HG03521 (cell line): Measurements from ENCODE around the gene PRKG1.

Source experiments
- ATAC-seq: cut with Tn5 transposase; IDR thresholded peaks from one replicate; pipeline ENCODE4 v1.9.1; 2021; ENCODE audit warnings: mild to moderate bottlenecking, moderate library complexity; ENCODE audit not compliant: unreplicated experiment

The PRKG1 gene

GRCh38 chr10:51630640-51631005 lies 556.3 kb downstream of the PRKG1 start:
- no peak for ATAC-seq

DNA sequence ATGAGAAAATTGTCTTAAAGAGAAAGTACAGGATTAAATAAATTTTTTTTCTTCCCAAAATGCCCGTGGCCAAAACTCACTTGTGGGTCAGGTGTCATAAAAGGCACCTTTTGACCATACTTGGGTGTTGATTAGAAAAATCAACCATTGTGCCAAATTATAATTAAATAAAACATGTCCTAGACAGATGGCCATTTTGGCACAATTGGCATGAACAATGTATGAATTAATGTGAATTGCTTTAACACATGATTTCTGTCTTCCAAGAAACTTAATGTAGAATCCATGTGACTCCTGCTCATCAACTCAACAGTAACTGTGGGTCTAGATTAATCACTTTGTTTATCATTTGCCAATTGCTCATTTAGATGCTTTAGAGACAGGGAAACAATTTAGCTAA lies 561.1 kb downstream of the PRKG1 start:
- no peak for ATAC-seq

DNA sequence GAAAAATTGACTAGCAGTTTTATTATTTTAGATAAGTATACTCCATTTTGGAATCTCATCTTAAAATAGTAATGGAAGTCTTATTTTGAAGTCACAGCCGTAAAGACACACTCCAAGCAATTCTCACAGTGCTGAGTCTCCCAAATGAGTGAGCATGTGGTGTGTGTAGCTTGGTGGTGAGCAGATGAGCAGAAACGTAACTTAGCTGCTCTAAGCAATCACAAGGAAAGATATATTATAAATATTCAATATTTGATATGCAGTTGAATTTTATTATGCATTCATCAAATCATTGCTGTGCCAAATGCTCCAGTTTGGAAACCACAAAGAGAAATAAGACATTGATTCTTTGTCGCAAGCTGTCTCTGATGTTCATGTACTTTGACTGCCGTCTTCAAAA lies 563.9 kb downstream of the PRKG1 start:
- ATAC-seq = no peak

- no peak for ATAC-seq
These were observed 564.5 kb downstream of the PRKG1 start for GRCh38 chr10:51638737-51639136.

DNA sequence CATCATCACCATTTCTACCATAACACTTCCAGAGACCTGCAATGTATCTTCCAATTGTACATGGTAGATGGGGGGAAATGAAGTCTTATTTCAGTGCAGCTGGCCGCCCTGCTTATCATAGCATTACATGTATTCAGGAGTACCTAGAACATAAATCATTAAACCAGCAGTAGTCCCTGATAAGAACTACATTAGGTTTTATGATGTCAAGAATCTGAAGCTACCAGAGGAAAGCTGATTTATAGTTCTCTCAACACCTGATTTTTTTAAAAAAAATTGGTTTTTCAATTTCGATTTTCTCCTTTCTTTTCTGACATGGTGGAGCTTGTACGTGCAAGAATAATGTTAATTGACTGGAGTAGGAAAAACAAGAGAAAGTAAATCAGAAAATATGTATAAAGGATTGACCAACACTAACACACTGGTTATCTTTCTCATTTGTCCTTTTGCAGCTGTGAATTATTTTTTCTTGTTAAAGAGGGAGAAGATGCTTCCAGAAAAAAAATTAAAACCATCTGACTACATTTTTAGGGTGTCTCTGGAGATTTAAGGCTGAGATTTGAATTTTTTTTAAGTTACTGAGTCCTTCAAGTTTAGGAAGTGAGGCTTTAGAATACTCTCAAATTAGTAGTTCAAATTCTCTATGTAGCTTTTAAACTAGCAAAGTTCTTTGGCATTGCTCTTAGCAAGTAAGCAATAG lies 566.0 kb downstream of the PRKG1 start:
- ATAC-seq = no peak

GRCh38 chr10:51642581-51642980 lies 568.3 kb downstream of the PRKG1 start:
- no peak for ATAC-seq

- ATAC-seq = no peak
These were observed 569.4 kb downstream of the PRKG1 start for GRCh38 chr10:51643734-51644133.

GRCh38 chr10:51649064-51649463 lies 574.8 kb downstream of the PRKG1 start:
- no peak for ATAC-seq

GRCh38 chr10:51651063-51651462 lies 576.8 kb downstream of the PRKG1 start:
- ATAC-seq = no peak

- no peak for ATAC-seq
These were observed 578.7 kb downstream of the PRKG1 start for GRCh38 chr10:51653025-51653424.

DNA sequence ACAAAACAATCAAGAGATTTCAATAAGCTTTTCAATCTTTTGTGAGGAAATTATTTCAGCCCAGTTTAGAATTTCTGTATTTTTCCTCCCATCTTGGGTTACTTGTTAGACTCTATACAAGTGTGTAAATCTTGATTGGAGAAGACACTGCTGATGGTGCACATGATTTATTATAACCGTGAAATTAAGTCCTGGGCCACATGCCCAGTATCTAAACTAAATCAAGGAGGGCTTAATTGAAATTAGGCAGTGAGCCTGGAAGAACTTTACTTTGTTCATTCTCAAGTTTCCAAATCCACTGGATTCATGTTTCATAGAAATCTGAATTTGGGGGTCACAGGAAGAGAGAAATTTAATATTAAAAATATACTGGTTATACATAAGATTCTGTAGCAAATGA lies 580.6 kb downstream of the PRKG1 start:
- ATAC-seq = no peak

DNA sequence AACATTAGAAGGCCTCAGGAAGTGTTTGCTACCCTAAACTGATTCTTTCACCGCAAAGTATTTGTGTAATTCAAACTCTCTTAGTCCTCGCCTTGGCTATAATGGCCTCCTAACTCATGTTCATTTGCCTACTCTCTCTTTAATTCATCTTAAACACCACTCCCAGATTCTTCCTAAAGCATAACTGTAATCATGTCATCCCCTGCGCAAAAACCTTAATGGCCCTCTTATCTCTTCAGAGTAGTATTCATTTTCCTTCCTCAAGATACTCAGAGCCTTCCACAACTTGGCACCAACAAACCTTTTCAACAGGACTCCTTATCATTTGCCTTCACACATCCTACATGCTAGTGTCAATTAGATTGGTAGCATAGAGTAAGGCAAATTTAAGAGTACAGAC lies 582.2 kb downstream of the PRKG1 start:
- ATAC-seq = no peak

GRCh38 chr10:51658000-51658399 lies 583.7 kb downstream of the PRKG1 start:
- no peak for ATAC-seq

- no peak for ATAC-seq
These were observed 585.1 kb downstream of the PRKG1 start for GRCh38 chr10:51659344-51659743.

- ATAC-seq = no peak
These were observed 588.8 kb downstream of the PRKG1 start for GRCh38 chr10:51663086-51663485.

- no peak for ATAC-seq
These were observed 592.2 kb downstream of the PRKG1 start for GRCh38 chr10:51666456-51666855.

DNA sequence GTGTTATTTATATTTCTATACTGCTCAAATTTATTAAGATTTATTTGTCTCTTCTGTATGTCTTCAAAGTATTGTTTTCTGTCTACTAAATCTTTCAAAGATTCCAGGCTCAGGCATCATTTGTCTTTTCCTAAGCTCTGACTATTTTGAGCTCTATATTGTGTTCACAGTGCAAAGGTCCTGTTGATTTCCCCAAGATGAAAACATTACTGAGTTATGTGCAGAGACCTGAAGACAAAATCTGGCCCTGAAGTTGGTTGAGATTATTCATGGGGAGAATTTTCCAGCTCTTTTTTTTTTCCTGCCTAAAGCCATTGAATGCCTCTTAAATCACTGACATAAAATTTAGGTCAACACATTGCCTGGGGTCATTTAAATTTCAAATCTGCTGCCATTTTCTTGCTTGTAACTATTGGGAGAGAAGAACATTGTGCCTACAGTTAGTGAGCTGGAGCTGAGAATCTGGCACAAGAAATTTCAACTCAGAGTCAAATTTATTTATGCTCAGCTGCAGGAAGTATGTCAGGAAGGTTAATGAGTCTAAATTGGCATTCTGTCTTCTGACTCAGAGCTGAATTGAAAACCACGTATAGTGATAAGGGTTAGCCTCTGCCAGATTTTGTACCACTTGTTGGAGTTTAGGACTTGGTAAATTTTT lies 593.5 kb downstream of the PRKG1 start:
- ATAC-seq = no peak

GRCh38 chr10:51668336-51668689 lies 594.0 kb downstream of the PRKG1 start:
- ATAC-seq = no peak

GRCh38 chr10:51669041-51669440 lies 594.8 kb downstream of the PRKG1 start:
- no peak for ATAC-seq

DNA sequence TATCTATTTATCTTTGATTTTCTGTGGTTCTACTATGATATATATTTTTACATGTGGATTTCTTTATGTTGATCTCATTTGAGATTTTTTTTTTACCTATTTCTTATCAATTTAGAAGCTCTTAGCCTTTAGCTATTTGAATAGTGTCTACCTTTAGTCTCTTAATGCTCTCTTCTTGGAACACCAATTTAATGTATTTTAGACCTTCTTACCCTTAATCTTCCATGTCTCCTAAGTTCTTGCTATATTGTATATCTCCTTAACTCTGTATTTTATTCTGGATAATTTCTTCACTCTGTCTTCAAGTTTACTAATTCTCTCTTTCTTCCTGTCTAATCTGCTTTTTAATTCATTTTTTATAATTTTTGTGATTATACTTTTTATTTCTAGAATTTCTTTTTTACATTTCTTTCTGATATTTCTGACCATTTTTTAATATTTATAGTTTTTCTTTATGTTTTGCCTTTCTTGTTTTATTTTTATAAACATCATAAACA lies 597.8 kb downstream of the PRKG1 start:
- no peak for ATAC-seq

- no peak for ATAC-seq
These were observed 600.8 kb downstream of the PRKG1 start for GRCh38 chr10:51675088-51675487.

DNA sequence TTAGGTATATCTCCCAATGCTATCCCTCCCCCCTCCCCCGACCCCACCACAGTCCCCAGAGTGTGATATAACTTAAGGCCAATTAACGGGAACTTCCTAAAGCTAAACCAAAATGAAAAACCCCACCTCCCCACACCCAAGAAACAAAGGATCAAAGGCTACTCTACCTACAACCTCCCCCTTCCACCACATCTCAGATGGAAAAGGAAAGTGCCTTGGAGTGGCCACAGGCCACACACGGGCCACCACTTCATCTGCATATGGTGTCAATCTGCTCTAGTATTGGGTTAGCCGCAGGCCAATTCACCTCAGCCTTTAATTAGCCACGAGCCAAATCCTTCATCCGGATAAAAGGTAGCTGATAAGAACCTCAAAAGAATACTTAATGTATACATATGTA lies 605.6 kb downstream of the PRKG1 start:
- ATAC-seq = no peak
